ENCODE results near the gene PARP14. TPM values are rescaled to one million over a fixed set of nuclear protein-coding genes. Genes with fewer than 3 reads are reported as not detected.

Gene PARP14
- 69.0 and 81.6 TPM in 2 replicates for total RNA-seq

GRCh38 chr3:122680475-122681283 is at the start of gene PARP14:
Gene PARP14 (plus strand): TSS chr3:122680839. CDS start chr3:122680884, 45 bp downstream.

Other genes with a start within 250 kb of the PARP14 start
- 81.4 and 98.1 TPM in 2 replicates for gene KPNA1, start 165.9 kb upstream of the PARP14 start, total RNA-seq
- gene PARP9, start 116.5 kb upstream of the PARP14 start, total RNA-seq: 13.8 and 17.8 TPM in 2 replicates
- gene DTX3L, start 116.5 kb upstream of the PARP14 start, total RNA-seq: 23.7 and 29.9 TPM in 2 replicates
- gene PARP15, start 103.2 kb upstream of the PARP14 start, total RNA-seq: 0.53 and 0.57 TPM in 2 replicates
- gene HSPBAP1, start 113.0 kb downstream of the PARP14 start, total RNA-seq: 7.7 and 9.8 TPM in 2 replicates
- gene SLC49A4, start 114.2 kb downstream of the PARP14 start, total RNA-seq: 19.3 and 23.5 TPM in 2 replicates